NB4 (cell line): Measurements from ENCODE around the gene RNF145.
"Not testable (repeated sequence)": the region's sequence is repeated elsewhere in the genome, so short reads cannot be mapped to it uniquely, and the experiment has no call there.

Source experiments
- CTCF ChIP-seq: IDR thresholded peaks from one replicate; pipeline ENCODE4 v1.5.1; 2012; ENCODE audit warnings: low read depth, low read length
- MYC ChIP-seq: IDR thresholded peaks from 2 replicates; pipeline ENCODE4 v1.6.1; 2011; ENCODE audit warnings: low read depth, low read length
- POLR2A ChIP-seq: IDR thresholded peaks from 2 replicates; pipeline ENCODE4 v1.6.1; 2011; ENCODE audit warnings: mild to moderate bottlenecking; ENCODE audit not compliant: insufficient read length; ENCODE audit errors: extremely low read depth
- TF ChIP-seq, protein P1 (sequence below): IDR thresholded peaks from 2 replicates; pipeline ENCODE4 v1.6.1; 2011; ENCODE audit warnings: low read depth, low read length

- TF ChIP-seq CTCF, POLR2A, MYC: not testable (repeated sequence)
- TF ChIP-seq, protein P1, sequence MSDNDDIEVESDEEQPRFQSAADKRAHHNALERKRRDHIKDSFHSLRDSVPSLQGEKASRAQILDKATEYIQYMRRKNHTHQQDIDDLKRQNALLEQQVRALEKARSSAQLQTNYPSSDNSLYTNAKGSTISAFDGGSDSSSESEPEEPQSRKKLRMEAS = not testable (repeated sequence)
These were observed 50.7 kb downstream of the RNF145 start for GRCh38 chr5:159158553-159159091.
